Measurements from ENCODE around the gene SNX25.

SNX25 gene

GRCh38 chr4:185371702-185372101 is 162.3 kb downstream of the SNX25 start:
- H3K4me3 ChIP-seq (ENCODE audit: low read length), result no peak overlapping the region
- no peak for DNase-seq (ENCODE audit: low read depth)
- TF ChIP-seq CTCF (IDR thresholded peaks at IDR 0.05; ENCODE audit: insufficient read depth, low read depth, low read length, missing control alignments), result no peak

- DNase-seq (ENCODE audit: low read depth), result no peak
- no peak for TF ChIP-seq CTCF (IDR thresholded peaks at IDR 0.05; ENCODE audit: insufficient read depth, low read depth, low read length, missing control alignments)
- H3K4me3 ChIP-seq (ENCODE audit: low read length), result no peak overlapping the region
Measured at GRCh38 chr4:185374027-185374426, 164.6 kb downstream of the SNX25 start.

- H3K4me3 ChIP-seq (ENCODE audit: low read length), result no peak overlapping the region
- TF ChIP-seq CTCF (IDR thresholded peaks at IDR 0.05; ENCODE audit: insufficient read depth, low read depth, low read length, missing control alignments), result no peak
- DNase-seq (ENCODE audit: low read depth), result no peak
Measured at GRCh38 chr4:185374573-185374972, 165.2 kb downstream of the SNX25 start.

- no peak for DNase-seq (ENCODE audit: low read depth)
- no peak for TF ChIP-seq CTCF (IDR thresholded peaks at IDR 0.05; ENCODE audit: insufficient read depth, low read depth, low read length, missing control alignments)
- no peak overlapping the region for H3K4me3 ChIP-seq (ENCODE audit: low read length)
Measured at GRCh38 chr4:185378264-185378663, 168.9 kb downstream of the SNX25 start.

GRCh38 chr4:185379326-185380295 is 170.2 kb downstream of the SNX25 start:
- H3K4me3 ChIP-seq (ENCODE audit: low read length), result no peak overlapping the region
- no peak for TF ChIP-seq CTCF (IDR thresholded peaks at IDR 0.05; ENCODE audit: insufficient read depth, low read depth, low read length, missing control alignments)
- peak; percentile 47 for DNase-seq (ENCODE audit: low read depth)

- TF ChIP-seq CTCF (IDR thresholded peaks at IDR 0.05; ENCODE audit: insufficient read depth, low read depth, low read length, missing control alignments), result no peak
- DNase-seq (ENCODE audit: low read depth), result no peak
- H3K4me3 ChIP-seq (ENCODE audit: low read length), result no peak overlapping the region
Measured at GRCh38 chr4:185380320-185380719, 170.9 kb downstream of the SNX25 start.

Measured in epithelial cell of esophagus (primary cell).